ENCODE measurements around the gene SUV39H1. TPM values are rescaled to one million over a fixed set of nuclear protein-coding genes. Genes with fewer than 3 reads are reported as not detected.
A peak's percentile ranks its signal among the peaks of the same experiment; 100 is the strongest.

The SUV39H1 gene
- total RNA-seq, 4 donors from 2014 or later, result 5.9 to 15.1 (median 8.7) TPM

GRCh38 chrX:48737213-48737938 lies 40.8 kb downstream of the SUV39H1 start:
- peaks cover 6% of the 10 kb centered on the region for H3K4me1 ChIP-seq
- peak in 1 of 3 donors; percentile 38 for TF ChIP-seq POLR2AphosphoS5 (IDR thresholded peaks at IDR 0.05)
- TF ChIP-seq CTCF (IDR thresholded peaks at IDR 0.05), result no peak
- TF ChIP-seq EP300 (IDR thresholded peaks at IDR 0.05), result no peak
- TF ChIP-seq POLR2A (IDR thresholded peaks at IDR 0.05), result peak in 1 of 2 donors; percentile 36
- DNase-seq (ENCODE audit: low spot score in 2 of 2), result peak; percentile 90 to 92
- no peaks in the 10 kb centered on the region for H3K27me3 ChIP-seq
- no peaks in the 10 kb centered on the region for H3K9me3 ChIP-seq
- peak overlapping the region; percentile 94 for H3K27ac ChIP-seq
- 45% methylated on average over 36 of the region's 48 CpGs for WGBS
- no peaks in the 10 kb centered on the region for H3K36me3 ChIP-seq
- H3K4me3 ChIP-seq, result peak overlapping the region; percentile 57

GRCh38 chrX:48737940-48738339 lies 41.4 kb downstream of the SUV39H1 start:
- Histone ChIP-seq H3K27ac (peak overlapping the region; percentile 94), H3K36me3 (no peaks in the 10 kb centered on the region), H3K4me3 (peak overlapping the region; percentile 57), H3K9me3 (no peaks in the 10 kb centered on the region), H3K27me3 (no peaks in the 10 kb centered on the region), H3K4me1 (peaks cover 6% of the 10 kb centered on the region)
- no peak for DNase-seq (ENCODE audit: low spot score in 2 of 2)
- TF ChIP-seq CTCF (IDR thresholded peaks at IDR 0.05) (no peak), POLR2AphosphoS5 (IDR thresholded peaks at IDR 0.05) (no peak), POLR2A (IDR thresholded peaks at IDR 0.05) (no peak), EP300 (IDR thresholded peaks at IDR 0.05) (no peak)
- 54% methylated on average over 7 of the region's 7 CpGs for WGBS

GRCh38 chrX:48741834-48742233 lies 45.3 kb downstream of the SUV39H1 start:
- no peak for DNase-seq (ENCODE audit: low spot score in 2 of 2)
- Histone ChIP-seq H3K4me1 (no peaks in the 10 kb centered on the region), H3K4me3 (no peak overlapping the region), H3K27ac (no peak overlapping the region), H3K36me3 (no peaks in the 10 kb centered on the region), H3K9me3 (no peaks in the 10 kb centered on the region), H3K27me3 (no peaks in the 10 kb centered on the region)
- WGBS, result 89% methylated on average over 8 of the region's 8 CpGs
- no peak for TF ChIP-seq POLR2A (IDR thresholded peaks at IDR 0.05)
- no peak for TF ChIP-seq POLR2AphosphoS5 (IDR thresholded peaks at IDR 0.05)
- no peak for TF ChIP-seq CTCF (IDR thresholded peaks at IDR 0.05)
- TF ChIP-seq EP300 (IDR thresholded peaks at IDR 0.05), result no peak

GRCh38 chrX:48745222-48745621 lies 48.7 kb downstream of the SUV39H1 start:
- Histone ChIP-seq H3K9me3 (no peaks in the 10 kb centered on the region), H3K36me3 (no peaks in the 10 kb centered on the region), H3K27ac (no peak overlapping the region), H3K4me1 (no peaks in the 10 kb centered on the region), H3K4me3 (no peak overlapping the region), H3K27me3 (no peaks in the 10 kb centered on the region)
- 89% methylated on average over 4 of the region's 4 CpGs for WGBS
- no peak for DNase-seq (ENCODE audit: low spot score in 2 of 2)
- no peak for TF ChIP-seq POLR2A (IDR thresholded peaks at IDR 0.05)
- TF ChIP-seq EP300 (IDR thresholded peaks at IDR 0.05), result no peak
- no peak for TF ChIP-seq POLR2AphosphoS5 (IDR thresholded peaks at IDR 0.05)
- no peak for TF ChIP-seq CTCF (IDR thresholded peaks at IDR 0.05)

- 68% methylated on average over 8 of the region's 8 CpGs for WGBS
Measured at GRCh38 chrX:48747415-48748016, 51.0 kb downstream of the SUV39H1 start.

More at GRCh38 chrX:48747415-48748016, 51.0 kb downstream of the SUV39H1 start:
- H3K36me3 ChIP-seq, result no peaks in the 10 kb centered on the region
- H3K4me3 ChIP-seq, result no peak overlapping the region
- no peak for TF ChIP-seq CTCF (IDR thresholded peaks at IDR 0.05)
- no peak for TF ChIP-seq POLR2AphosphoS5 (IDR thresholded peaks at IDR 0.05)
- TF ChIP-seq EP300 (IDR thresholded peaks at IDR 0.05), result no peak
- no peak for TF ChIP-seq POLR2A (IDR thresholded peaks at IDR 0.05)
- H3K9me3 ChIP-seq, result no peaks in the 10 kb centered on the region
- DNase-seq (ENCODE audit: low spot score in 2 of 2), result no peak
- no peak overlapping the region for H3K27ac ChIP-seq
- H3K4me1 ChIP-seq, result no peaks in the 10 kb centered on the region
- H3K27me3 ChIP-seq, result no peaks in the 10 kb centered on the region

Measured in suprapubic skin (tissue), 4 donors.